K562 (cell line): Measurements from ENCODE around the gene EYA3. TPM values are rescaled to one million over a fixed set of nuclear protein-coding genes. Genes with fewer than 3 reads are reported as not detected.

Experiments used
- ATAC-seq: fragments of 200-7000 bp; cut with Tn5 transposase; 3 replicates; pipeline ENCODE4 v1.9.1; 2020; ENCODE audit warnings: moderate library complexity
- BruUV-seq: library from RNA; stranded (reverse); fragments of 400-500 nt; replicated peaks from 2 replicates; lab custom pipeline; 2021; lab: Mats Ljungman, UMichigan
- CTCF ChIA-PET: fragments of 300-600 bp; formaldehyde crosslinking; extraction: SDS; loops from one replicate; lab custom pipeline; 2021; ENCODE audit warnings: low intra/inter-chr PET ratio; lab: Yijun Ruan, JAX
- POLR2A ChIA-PET: fragments of 300-600, 350-650 bp; sonication (Branson Sonifier 250); formaldehyde crosslinking; extraction: SDS; loops from one replicate; lab custom pipeline; 2021; ENCODE audit warnings: antibody characterized with exemption, inconsistent platforms; lab: Yijun Ruan, JAX
- DNase-seq, 4 experiments: peaks; one replicate each; pipeline versions ENCODE4 v3.0.0 to v3.0.0-alpha.2; 2011 to 2018; ENCODE audit warnings: low spot score in 3 of 4, mixed read lengths in 3 of 4; ENCODE audit errors: extremely low read depth in 1 of 4
- FAIRE-seq: peaks from 2 replicates; lab custom pipeline; 2011; peaks lifted over from hg19 to GRCh38; lab: Jason Lieb, UNC
- H2AFZ ChIP-seq: 2 replicates; pipeline ENCODE4 v1.6.0; 2011; ENCODE audit warnings: low read depth, low read length, control low read depth, inconsistent platforms
- H3K27ac ChIP-seq: fragments of 200-600 bp; 3 replicates; pipeline ENCODE4 v1.8.0; 2011; ENCODE audit warnings: low read depth, mild to moderate bottlenecking, control low read depth, inconsistent platforms, low read length, moderate library complexity, mixed read lengths; ENCODE audit errors: extremely low read depth
- H3K27me3 ChIP-seq, 2 experiments: fragments of 300-600 bp in 1 of 2; 2 replicates in 1 of 2; 3 replicates in 1 of 2; pipeline versions ENCODE4 v1.6.0 to v1.8.0; 2011; ENCODE audit warnings: inconsistent platforms in 2 of 2, low read length in 2 of 2, mild to moderate bottlenecking in 1 of 2, mixed read lengths in 1 of 2, moderate library complexity in 1 of 2; ENCODE audit not compliant: control insufficient read depth in 2 of 2, insufficient read depth in 2 of 2
- H3K36me3 ChIP-seq: fragments of 300-600 bp; 3 replicates; pipeline ENCODE4 v1.8.0; 2011; ENCODE audit warnings: mild to moderate bottlenecking, low read length, inconsistent platforms; ENCODE audit not compliant: control insufficient read depth, insufficient read depth
- H3K4me1 ChIP-seq, 2 experiments: fragments of 200-600 bp in 1 of 2; replicated peaks in 1 of 2; 2 replicates in 1 of 2; 3 replicates in 1 of 2; pipeline versions ENCODE4 v1.5.1 to v1.8.0; 2011; ENCODE audit warnings: inconsistent platforms in 2 of 2, low read length in 2 of 2, mild to moderate bottlenecking in 1 of 2, mixed read lengths in 1 of 2, moderate library complexity in 1 of 2; ENCODE audit not compliant: control insufficient read depth in 2 of 2, insufficient read depth in 2 of 2
- H3K4me2 ChIP-seq: 2 replicates; pipeline ENCODE4 v1.6.1; 2011; ENCODE audit warnings: low read length, control low read depth, inconsistent platforms, mixed read lengths; ENCODE audit not compliant: insufficient read depth
- H3K4me3 ChIP-seq: fragments of 200-600 bp; sonication (generic), shearing (Covaris generic); 2 replicates; pipeline ENCODE4 v1.5.1; 2016; ENCODE audit warnings: control low read depth, inconsistent platforms
- H3K79me2 ChIP-seq: fragments of 200-600 bp; 3 replicates; pipeline ENCODE4 v1.8.0; 2011; ENCODE audit warnings: low read length, inconsistent platforms; ENCODE audit not compliant: control insufficient read depth, insufficient read depth
- H3K9ac ChIP-seq, 2 experiments: 2 replicates each; pipeline versions ENCODE4 v1.6.0 to v1.6.1; 2011; ENCODE audit warnings: low read depth in 2 of 2, low read length in 2 of 2, control low read depth in 1 of 2, inconsistent platforms in 1 of 2, mild to moderate bottlenecking in 1 of 2, mixed read lengths in 1 of 2; ENCODE audit not compliant: insufficient read depth in 1 of 2
- H3K9me1 ChIP-seq: one replicate; pipeline ENCODE4 v1.6.0; 2011; ENCODE audit warnings: inconsistent platforms, mild to moderate bottlenecking, low read length, moderate library complexity; ENCODE audit not compliant: control insufficient read depth, insufficient read depth
- H3K9me3 ChIP-seq: replicated peaks from 2 replicates; pipeline ENCODE4 v1.5.1; 2011; ENCODE audit warnings: low read depth, low read length, inconsistent platforms; ENCODE audit not compliant: control insufficient read depth, insufficient read depth
- H4K20me1 ChIP-seq: replicated peaks from 2 replicates; pipeline ENCODE4 v1.6.1; 2011; ENCODE audit warnings: low read length, inconsistent platforms, mixed read lengths; ENCODE audit not compliant: control insufficient read depth, insufficient read depth
- HES1 ChIP-seq: fragments of 450-650 bp; IDR thresholded peaks from 2 replicates; pipeline ENCODE4 v1.6.1; 2016; ENCODE audit warnings: low read depth, mild to moderate bottlenecking, moderate library complexity
- NR2F6 ChIP-seq: fragments of 450-650 bp; formaldehyde crosslinking; IDR thresholded peaks from 2 replicates; pipeline ENCODE4 v1.4.0; 2020; ENCODE audit warnings: mild to moderate bottlenecking
- RFX1 ChIP-seq: fragments of 450-650 bp; IDR thresholded peaks from 2 replicates; pipeline ENCODE4 v1.6.1; 2016; ENCODE audit warnings: mild to moderate bottlenecking, moderate library complexity
- SP2 ChIP-seq: IDR thresholded peaks from 2 replicates; pipeline ENCODE4 v1.6.1; 2011; ENCODE audit warnings: mild to moderate bottlenecking, low read depth, low read length, moderate library complexity; ENCODE audit not compliant: poor library complexity, severe bottlenecking; ENCODE audit errors: extremely low read depth
- TAF15 ChIP-seq: fragments of 200-400 bp; formaldehyde crosslinking; IDR thresholded peaks from 2 replicates; pipeline ENCODE4 v1.6.1; 2017; ENCODE audit warnings: mild to moderate bottlenecking, low read depth, low read length, moderate library complexity
- TSHZ1 ChIP-seq: fragments of 250-450 bp; sonication (Bioruptor Pico); IDR thresholded peaks from 2 replicates; pipeline ENCODE4 v1.4.0; 2020; ENCODE audit warnings: mild to moderate bottlenecking, moderate library complexity
- ZNF311 ChIP-seq: fragments of 250-450 bp; sonication (Bioruptor Pico); IDR thresholded peaks from 2 replicates; pipeline ENCODE4 v1.4.0; 2020; ENCODE audit warnings: mild to moderate bottlenecking, moderate library complexity
- WGBS: fragments of 100-300 bp; shearing (Covaris generic); methylation state at CpG from one replicate; pipeline ENCODE4 v1.1.6; 2016; ENCODE audit warnings: low coverage, mixed read lengths; ENCODE audit not compliant: insufficient coverage; ENCODE audit errors: missing lambda C conversion rate; 5-methylcytosine and 5-hydroxymethylcytosine counted together
- in situ Hi-C: fragments of 300-500 bp; cut with MboI; formaldehyde crosslinking; loops from 4 replicates; pipeline ENCODE4 v1.15.0; 2018; ENCODE audit warnings: inconsistent platforms, mixed read lengths
- intact Hi-C: fragments of 100-400 bp; cut with micrococcal nuclease; formaldehyde crosslinking; loops from 2 replicates; pipeline ENCODE4 v1.14.2; 2022
- polyA plus RNA-seq, 8 experiments: library from polyadenylated mRNA; depleted of rRNA in 4 of 8; stranded (reverse) in 5 of 8; unstranded in 3 of 8; fragments of >200 nt; fragmentation: Nextera tagmentation in 2 of 8; fragmentation: Illumina TruSeq in 1 of 8; extraction: Ambion mirVana in 2 of 8; extraction: Trizol in 1 of 8; gene quantifications; 2 replicates each; pipeline versions ENCODE4 v1.2.1 to v1.2.3, GENCODE V29; 2011 to 2014; ENCODE audit warnings: inconsistent platforms in 1 of 8, missing spikeins in 1 of 8
- total RNA-seq, 7 experiments: library from RNA; depleted of rRNA in 6 of 7; stranded (reverse); fragments of >200 nt in 6 of 7; fragmentation: Illumina TruSeq in 2 of 7; extraction: Trizol in 2 of 7; gene quantifications; 2 replicates each; pipeline versions ENCODE4 v1.2.1 to v1.2.3, GENCODE V29; 2011 to 2021; ENCODE audit warnings: low replicate concordance in 1 of 7
- TF ChIP-seq, protein P1 (sequence below): fragments of 250-450 bp; sonication (Bioruptor Pico); IDR thresholded peaks from 2 replicates; pipeline ENCODE4 v1.4.0; 2020; ENCODE audit warnings: borderline replicate concordance

Gene EYA3
- total and polyA plus RNA-seq, 9 of the 15 experiments (the other 6 are each of a cell fraction or from before 2014, with no cell fraction given) = 21.7 to 64.0 (median 43.6) TPM

GRCh38 chr1:27981145-27981544, 107.3 kb downstream of the EYA3 start:
- H3K27ac ChIP-seq = no peak overlapping the region
- ChIA-PET POLR2A (interaction anchor here (3.0 kb wide), 1 partner anchor 10 kb away, joined by 13 read pairs; no protein-coding TSS in a partner anchor), CTCF (interaction anchor here (2.6 to 2.7 kb wide), 2 partner anchors 41 to 124 kb away, joined by 11 to 44 read pairs; no protein-coding TSS in a partner anchor)
- WGBS = 68% methylated on average over 3 of the region's 3 CpGs
- in situ Hi-C loops = no loop called here
- no TSS peak for BruUV-seq
- H3K4me1 ChIP-seq = peaks cover 5 to 18% of the 10 kb centered on the region in 2 experiments; a peak in 4 of 5 replicates
- no peaks in the 10 kb centered on the region for H3K79me2 ChIP-seq
- ATAC-seq (peak; percentile 14; the same call in 1 of the 3 replicates), DNase-seq (peak in 1 of 4 experiments; percentile 3), FAIRE-seq (no peak)
- intact Hi-C loops = no loop called here
- no peaks in the 10 kb centered on the region for H4K20me1 ChIP-seq
- H3K9me1 ChIP-seq = no peaks in the 10 kb centered on the region
- H3K27me3 ChIP-seq = no peaks in the 10 kb centered on the region
- H3K4me3 ChIP-seq = no peak overlapping the region
- peaks cover 30% of the 10 kb centered on the region for H3K36me3 ChIP-seq
- H3K9ac ChIP-seq = no peak overlapping the region
- no peaks in the 10 kb centered on the region for H3K9me3 ChIP-seq
- TF ChIP-seq HES1 (no peak), TAF15 (no peak), SP2 (no peak), ZNF311 (CRISPR knock-in tag) (no peak), TSHZ1 (CRISPR knock-in tag) (no peak), NR2F6 (CRISPR knock-in tag) (no peak), RFX1 (peak; percentile 43; the same call in 1 of the 2 replicates)
- TF ChIP-seq, protein P1, sequence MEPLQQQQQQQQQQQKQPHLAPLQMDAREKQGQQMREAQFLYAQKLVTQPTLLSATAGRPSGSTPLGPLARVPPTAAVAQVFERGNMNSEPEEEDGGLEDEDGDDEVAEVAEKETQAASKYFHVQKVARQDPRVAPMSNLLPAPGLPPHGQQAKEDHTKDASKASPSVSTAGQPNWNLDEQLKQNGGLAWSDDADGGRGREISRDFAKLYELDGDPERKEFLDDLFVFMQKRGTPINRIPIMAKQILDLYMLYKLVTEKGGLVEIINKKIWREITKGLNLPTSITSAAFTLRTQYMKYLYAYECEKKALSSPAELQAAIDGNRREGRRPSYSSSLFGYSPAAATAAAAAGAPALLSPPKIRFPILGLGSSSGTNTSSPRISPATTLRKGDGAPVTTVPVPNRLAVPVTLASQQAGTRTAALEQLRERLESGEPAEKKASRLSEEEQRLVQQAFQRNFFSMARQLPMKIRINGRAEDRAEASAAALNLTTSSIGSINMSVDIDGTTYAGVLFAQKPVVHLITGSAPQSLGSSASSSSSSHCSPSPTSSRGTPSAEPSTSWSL (CRISPR knock-in tag) = no peak
- no peak overlapping the region for H2AFZ ChIP-seq
- no peak overlapping the region for H3K4me2 ChIP-seq
